Measurements from ENCODE around the gene VAT1L.
"Not testable (repeated sequence)": the region's sequence is repeated elsewhere in the genome, so short reads cannot be mapped to it uniquely, and the experiment has no call there.

VAT1L gene

GRCh38 chr16:77986011-77986740, 197.8 kb downstream of the VAT1L start:
- H3K4me3 ChIP-seq (ENCODE audit: control insufficient read depth in 1 of 7, extremely low read depth in 1 of 7, insufficient read depth in 4 of 7, low read depth in 2 of 7, low read length in 6 of 7) = no peak overlapping the region
- CTCF ChIA-PET = interaction anchor here (0.9 to 1.5 kb wide), 4 partner anchors 13 to 19 kb away, joined by 3 to 5 read pairs (median 4); no protein-coding TSS in a partner anchor

GRCh38 chr16:77987810-77988209, 199.4 kb downstream of the VAT1L start:
- H3K27me3 ChIP-seq (replicated peaks in 2 of 5; ENCODE audit: control insufficient read depth in 4 of 5, insufficient read depth in 5 of 5, low read length in 4 of 5) = peaks cover 0 to 1% (median 0%) of the 10 kb centered on the region in 5 experiments
- H3K27ac ChIP-seq (ENCODE audit: insufficient read depth in 1 of 2, low read depth in 1 of 2, low read length in 2 of 2, poor library complexity in 1 of 2, severe bottlenecking in 2 of 2) = no peak overlapping the region
- H3K36me3 ChIP-seq (ENCODE audit: control insufficient read depth in 4 of 4, insufficient read depth in 4 of 4, low read length in 3 of 4) = no peaks in the 10 kb centered on the region
- H3K9me3 ChIP-seq (ENCODE audit: control extremely low read depth in 1 of 5, control insufficient read depth in 4 of 5, insufficient read depth in 2 of 5, low read depth in 1 of 5, low read length in 4 of 5) = peaks cover 0 to 3% (median 0%) of the 10 kb centered on the region in 5 experiments
- DNase-seq = no peak
- CTCF ChIA-PET = interaction anchor here (1.5 kb wide), 1 partner anchor 15 kb away, joined by 6 read pairs; no protein-coding TSS in a partner anchor
- no peak overlapping the region for H3K4me3 ChIP-seq (ENCODE audit: control insufficient read depth in 1 of 7, extremely low read depth in 1 of 7, insufficient read depth in 4 of 7, low read depth in 2 of 7, low read length in 6 of 7)
- no CpG with 5 or more reads among the region's 2 CpGs for WGBS (ENCODE audit: insufficient coverage)
- no peaks in the 10 kb centered on the region for H3K4me1 ChIP-seq (ENCODE audit: control extremely low read depth in 1 of 4, control insufficient read depth in 4 of 4, insufficient read depth in 4 of 4, low read length in 3 of 4)
- POLR2A ChIA-PET = no interaction called here

More at GRCh38 chr16:77986011-77986740, 197.8 kb downstream of the VAT1L start:
- H3K27me3 ChIP-seq (replicated peaks in 2 of 5; ENCODE audit: control insufficient read depth in 4 of 5, insufficient read depth in 5 of 5, low read length in 4 of 5) = peaks cover 0 to 1% (median 0%) of the 10 kb centered on the region in 5 experiments
- H3K4me1 ChIP-seq (ENCODE audit: control extremely low read depth in 1 of 4, control insufficient read depth in 4 of 4, insufficient read depth in 4 of 4, low read length in 3 of 4) = no peaks in the 10 kb centered on the region
- WGBS (ENCODE audit: insufficient coverage) = 88% methylated on average over 6 of the region's 7 CpGs
- DNase-seq = no peak
- no peak overlapping the region for H3K27ac ChIP-seq (ENCODE audit: insufficient read depth in 1 of 2, low read depth in 1 of 2, low read length in 2 of 2, poor library complexity in 1 of 2, severe bottlenecking in 2 of 2)
- H3K9me3 ChIP-seq (ENCODE audit: control extremely low read depth in 1 of 5, control insufficient read depth in 4 of 5, insufficient read depth in 2 of 5, low read depth in 1 of 5, low read length in 4 of 5) = no peaks in the 10 kb centered on the region
- POLR2A ChIA-PET = no interaction called here
- H3K36me3 ChIP-seq (ENCODE audit: control insufficient read depth in 4 of 4, insufficient read depth in 4 of 4, low read length in 3 of 4) = no peaks in the 10 kb centered on the region

GRCh38 chr16:77989846-77990245, 201.5 kb downstream of the VAT1L start:
- no peaks in the 10 kb centered on the region for H3K4me1 ChIP-seq (ENCODE audit: control extremely low read depth in 1 of 4, control insufficient read depth in 4 of 4, insufficient read depth in 4 of 4, low read length in 3 of 4)
- peaks cover 0 to 4% (median 1%) of the 10 kb centered on the region in 5 experiments for H3K27me3 ChIP-seq (replicated peaks in 2 of 5; ENCODE audit: control insufficient read depth in 4 of 5, insufficient read depth in 5 of 5, low read length in 4 of 5)
- 100% methylated on average over 3 of the region's 4 CpGs for WGBS (ENCODE audit: insufficient coverage)
- H3K36me3 ChIP-seq (ENCODE audit: control insufficient read depth in 4 of 4, insufficient read depth in 4 of 4, low read length in 3 of 4) = no peaks in the 10 kb centered on the region
- H3K27ac ChIP-seq (ENCODE audit: insufficient read depth in 1 of 2, low read depth in 1 of 2, low read length in 2 of 2, poor library complexity in 1 of 2, severe bottlenecking in 2 of 2) = no peak overlapping the region
- ChIA-PET POLR2A (no interaction called here), CTCF (no interaction called here)
- peaks cover 0 to 3% (median 0%) of the 10 kb centered on the region in 5 experiments for H3K9me3 ChIP-seq (ENCODE audit: control extremely low read depth in 1 of 5, control insufficient read depth in 4 of 5, insufficient read depth in 2 of 5, low read depth in 1 of 5, low read length in 4 of 5)
- H3K4me3 ChIP-seq (ENCODE audit: control insufficient read depth in 1 of 7, extremely low read depth in 1 of 7, insufficient read depth in 4 of 7, low read depth in 2 of 7, low read length in 6 of 7) = no peak overlapping the region
- DNase-seq = no peak

- peaks cover 0 to 4% (median 1%) of the 10 kb centered on the region in 5 experiments for H3K27me3 ChIP-seq (replicated peaks in 2 of 5; ENCODE audit: control insufficient read depth in 4 of 5, insufficient read depth in 5 of 5, low read length in 4 of 5)
- peaks cover 0 to 10% (median 7%) of the 10 kb centered on the region in 5 experiments for H3K9me3 ChIP-seq (ENCODE audit: control extremely low read depth in 1 of 5, control insufficient read depth in 4 of 5, insufficient read depth in 2 of 5, low read depth in 1 of 5, low read length in 4 of 5)
- CTCF ChIA-PET = no interaction called here
- POLR2A ChIA-PET = no interaction called here
- DNase-seq = no peak
- no peaks in the 10 kb centered on the region for H3K36me3 ChIP-seq (ENCODE audit: control insufficient read depth in 4 of 4, insufficient read depth in 4 of 4, low read length in 3 of 4)
- no peaks in the 10 kb centered on the region for H3K4me1 ChIP-seq (ENCODE audit: control extremely low read depth in 1 of 4, control insufficient read depth in 4 of 4, insufficient read depth in 4 of 4, low read length in 3 of 4)
- no peak overlapping the region for H3K27ac ChIP-seq (ENCODE audit: insufficient read depth in 1 of 2, low read depth in 1 of 2, low read length in 2 of 2, poor library complexity in 1 of 2, severe bottlenecking in 2 of 2)
- 81% methylated on average over 4 of the region's 4 CpGs for WGBS (ENCODE audit: insufficient coverage)
- no peak overlapping the region for H3K4me3 ChIP-seq (ENCODE audit: control insufficient read depth in 1 of 7, extremely low read depth in 1 of 7, insufficient read depth in 4 of 7, low read depth in 2 of 7, low read length in 6 of 7)
Observed at GRCh38 chr16:77991701-77992100, 203.3 kb downstream of the VAT1L start.

GRCh38 chr16:77992381-77992780, 204.0 kb downstream of the VAT1L start:
- H3K4me1 ChIP-seq (ENCODE audit: control extremely low read depth in 1 of 4, control insufficient read depth in 4 of 4, insufficient read depth in 4 of 4, low read length in 3 of 4); H3K9me3 ChIP-seq (ENCODE audit: control extremely low read depth in 1 of 5, control insufficient read depth in 4 of 5, insufficient read depth in 2 of 5, low read depth in 1 of 5, low read length in 4 of 5); CTCF ChIA-PET; H3K36me3 ChIP-seq (ENCODE audit: control insufficient read depth in 4 of 4, insufficient read depth in 4 of 4, low read length in 3 of 4); POLR2A ChIA-PET; H3K27ac ChIP-seq (ENCODE audit: insufficient read depth in 1 of 2, low read depth in 1 of 2, low read length in 2 of 2, poor library complexity in 1 of 2, severe bottlenecking in 2 of 2); DNase-seq; H3K4me3 ChIP-seq (ENCODE audit: control insufficient read depth in 1 of 7, extremely low read depth in 1 of 7, insufficient read depth in 4 of 7, low read depth in 2 of 7, low read length in 6 of 7); H3K27me3 ChIP-seq (replicated peaks in 2 of 5; ENCODE audit: control insufficient read depth in 4 of 5, insufficient read depth in 5 of 5, low read length in 4 of 5): not testable (repeated sequence)
- WGBS (ENCODE audit: insufficient coverage) = 0% methylated on average over 1 of the region's 2 CpGs

- POLR2A ChIA-PET = no interaction called here
- H3K4me1 ChIP-seq (ENCODE audit: control extremely low read depth in 1 of 4, control insufficient read depth in 4 of 4, insufficient read depth in 4 of 4, low read length in 3 of 4) = no peaks in the 10 kb centered on the region
- no peak for DNase-seq
- peaks cover 0 to 4% (median 0%) of the 10 kb centered on the region in 5 experiments for H3K27me3 ChIP-seq (replicated peaks in 2 of 5; ENCODE audit: control insufficient read depth in 4 of 5, insufficient read depth in 5 of 5, low read length in 4 of 5)
- no peak overlapping the region for H3K27ac ChIP-seq (ENCODE audit: insufficient read depth in 1 of 2, low read depth in 1 of 2, low read length in 2 of 2, poor library complexity in 1 of 2, severe bottlenecking in 2 of 2)
- WGBS (ENCODE audit: insufficient coverage) = 86% methylated on average over 5 of the region's 6 CpGs
- H3K9me3 ChIP-seq (ENCODE audit: control extremely low read depth in 1 of 5, control insufficient read depth in 4 of 5, insufficient read depth in 2 of 5, low read depth in 1 of 5, low read length in 4 of 5) = peaks cover 0 to 10% (median 7%) of the 10 kb centered on the region in 5 experiments
- H3K4me3 ChIP-seq (ENCODE audit: control insufficient read depth in 1 of 7, extremely low read depth in 1 of 7, insufficient read depth in 4 of 7, low read depth in 2 of 7, low read length in 6 of 7) = no peak overlapping the region
- H3K36me3 ChIP-seq (ENCODE audit: control insufficient read depth in 4 of 4, insufficient read depth in 4 of 4, low read length in 3 of 4) = no peaks in the 10 kb centered on the region
- CTCF ChIA-PET = interaction anchor here (0.6 to 1.2 kb wide), 2 partner anchors 10 to 260 kb away, joined by 3 to 5 read pairs; no protein-coding TSS in a partner anchor
Observed at GRCh38 chr16:77993111-77993985, 205.0 kb downstream of the VAT1L start.
